ENCODE measurements around the gene PRSS2. TPM values are rescaled to one million over a fixed set of nuclear protein-coding genes. Genes with fewer than 3 reads are reported as not detected.
"Not testable (repeated sequence)": the region's sequence is repeated elsewhere in the genome, so short reads cannot be mapped to it uniquely, and the experiment has no call there.

Gene PRSS2
- total RNA-seq, 1 donor from 2014 or later = 2.0 TPM

DNA sequence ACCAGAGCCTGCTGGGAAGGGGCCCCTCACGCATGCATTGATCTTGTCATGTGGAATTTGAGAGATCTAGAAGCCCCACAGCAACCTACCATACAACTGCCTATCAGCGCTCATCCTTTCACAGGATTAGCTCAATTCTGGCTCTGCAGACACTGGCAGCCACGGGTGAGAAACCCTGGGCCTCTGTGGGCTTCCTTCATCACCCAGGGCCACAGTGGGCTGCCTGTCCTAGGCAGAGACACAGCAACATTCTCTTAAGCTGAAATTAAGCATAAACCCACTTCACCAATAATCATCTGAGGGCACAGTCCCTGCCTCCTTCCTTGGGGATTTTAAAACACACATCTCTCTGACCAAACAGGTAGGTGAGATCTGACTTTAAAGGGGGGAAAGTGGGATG, 3.3 kb upstream of the PRSS2 start:
- no peak overlapping the region for H3K4me3 Mint-ChIP-seq (ENCODE audit: unreplicated experiment)
- H3K27me3 Mint-ChIP-seq (ENCODE audit: unreplicated experiment) = peaks cover 4% of the 10 kb centered on the region
- H3K27ac Mint-ChIP-seq (ENCODE audit: unreplicated experiment) = no peak overlapping the region
- TF ChIP-seq, protein P1, sequence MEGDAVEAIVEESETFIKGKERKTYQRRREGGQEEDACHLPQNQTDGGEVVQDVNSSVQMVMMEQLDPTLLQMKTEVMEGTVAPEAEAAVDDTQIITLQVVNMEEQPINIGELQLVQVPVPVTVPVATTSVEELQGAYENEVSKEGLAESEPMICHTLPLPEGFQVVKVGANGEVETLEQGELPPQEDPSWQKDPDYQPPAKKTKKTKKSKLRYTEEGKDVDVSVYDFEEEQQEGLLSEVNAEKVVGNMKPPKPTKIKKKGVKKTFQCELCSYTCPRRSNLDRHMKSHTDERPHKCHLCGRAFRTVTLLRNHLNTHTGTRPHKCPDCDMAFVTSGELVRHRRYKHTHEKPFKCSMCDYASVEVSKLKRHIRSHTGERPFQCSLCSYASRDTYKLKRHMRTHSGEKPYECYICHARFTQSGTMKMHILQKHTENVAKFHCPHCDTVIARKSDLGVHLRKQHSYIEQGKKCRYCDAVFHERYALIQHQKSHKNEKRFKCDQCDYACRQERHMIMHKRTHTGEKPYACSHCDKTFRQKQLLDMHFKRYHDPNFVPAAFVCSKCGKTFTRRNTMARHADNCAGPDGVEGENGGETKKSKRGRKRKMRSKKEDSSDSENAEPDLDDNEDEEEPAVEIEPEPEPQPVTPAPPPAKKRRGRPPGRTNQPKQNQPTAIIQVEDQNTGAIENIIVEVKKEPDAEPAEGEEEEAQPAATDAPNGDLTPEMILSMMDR (IDR thresholded peaks at IDR 0.05; ENCODE audit: unreplicated experiment) = no peak
- no peak for DNase-seq (ENCODE audit: low spot score)
- peaks cover 10% of the 10 kb centered on the region for H3K4me1 Mint-ChIP-seq (ENCODE audit: unreplicated experiment)
- H3K9me3 Mint-ChIP-seq (ENCODE audit: unreplicated experiment) = no peaks in the 10 kb centered on the region
- H3K36me3 Mint-ChIP-seq (ENCODE audit: low read depth, unreplicated experiment) = no peaks in the 10 kb centered on the region

DNA sequence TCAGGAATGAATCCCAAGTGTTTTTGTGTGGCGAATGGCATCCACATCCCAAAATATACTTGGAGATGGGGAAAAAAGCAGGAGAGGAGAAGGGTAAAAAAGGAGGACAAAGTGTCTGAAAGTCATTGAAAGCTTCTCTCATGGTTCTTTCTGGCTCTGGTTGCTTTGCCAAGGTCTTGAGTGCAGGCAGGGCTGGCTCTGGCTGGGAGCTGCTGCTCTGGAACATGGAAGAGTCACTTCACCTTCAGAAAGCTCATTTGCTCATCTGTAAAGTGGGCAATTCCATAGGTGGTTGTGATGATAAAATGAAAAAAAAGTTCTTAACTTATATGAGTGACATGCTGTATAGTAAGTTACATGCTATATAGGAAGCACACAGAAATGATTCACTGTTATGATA, 2.9 kb upstream of the PRSS2 start:
- Mint-ChIP-seq H3K4me1 (ENCODE audit: unreplicated experiment) (peaks cover 10% of the 10 kb centered on the region), H3K27ac (ENCODE audit: unreplicated experiment) (no peak overlapping the region), H3K9me3 (ENCODE audit: unreplicated experiment) (no peaks in the 10 kb centered on the region), H3K36me3 (ENCODE audit: low read depth, unreplicated experiment) (no peaks in the 10 kb centered on the region), H3K27me3 (ENCODE audit: unreplicated experiment) (peaks cover 4% of the 10 kb centered on the region), H3K4me3 (ENCODE audit: unreplicated experiment) (no peak overlapping the region)
- TF ChIP-seq, protein P1 (IDR thresholded peaks at IDR 0.05; ENCODE audit: unreplicated experiment) = no peak
- no peak for DNase-seq (ENCODE audit: low spot score)

DNA sequence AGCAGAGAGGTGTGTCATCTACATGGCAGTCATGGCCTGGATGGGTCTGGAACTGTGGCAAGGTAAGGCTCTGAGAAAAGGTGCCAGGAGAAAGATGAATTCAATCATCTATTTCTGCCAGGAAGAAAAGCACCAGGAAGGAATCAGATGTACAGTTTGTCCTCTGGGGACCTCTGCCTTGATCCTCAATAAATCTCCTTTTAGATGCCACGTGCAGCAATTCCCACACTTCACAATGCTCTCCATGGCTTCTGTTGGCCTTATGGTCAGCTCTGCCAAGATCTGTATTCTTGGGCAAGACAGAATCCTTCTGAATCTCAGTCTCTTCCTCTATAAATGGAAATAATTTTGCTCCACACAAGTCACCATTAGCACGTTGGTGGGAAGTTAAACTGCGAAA, 1.9 kb upstream of the PRSS2 start:
- H3K4me3 Mint-ChIP-seq (ENCODE audit: unreplicated experiment); DNase-seq (ENCODE audit: low spot score); H3K27ac Mint-ChIP-seq (ENCODE audit: unreplicated experiment); H3K36me3 Mint-ChIP-seq (ENCODE audit: low read depth, unreplicated experiment); H3K27me3 Mint-ChIP-seq (ENCODE audit: unreplicated experiment); H3K9me3 Mint-ChIP-seq (ENCODE audit: unreplicated experiment): not testable (repeated sequence)
- H3K4me1 Mint-ChIP-seq (ENCODE audit: unreplicated experiment) = peaks cover 10% of the 10 kb centered on the region

DNA sequence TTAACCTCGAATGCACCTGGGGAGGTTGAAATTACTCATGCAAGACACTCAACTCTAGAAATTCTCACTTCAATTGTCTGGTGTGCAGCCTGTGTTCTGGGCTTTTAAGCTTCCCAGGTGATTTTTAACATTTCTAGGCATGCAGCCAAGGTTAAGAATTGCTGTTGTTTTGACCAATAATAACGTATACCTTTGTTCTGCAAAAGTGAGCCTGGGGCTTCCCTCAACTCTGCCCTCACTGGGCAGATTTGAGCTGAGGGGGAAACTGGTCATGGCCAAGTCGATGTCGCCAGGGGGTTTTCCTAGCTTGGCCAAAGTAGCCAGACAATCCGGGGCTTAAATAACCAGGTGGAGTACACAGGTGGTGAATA, 568 bp downstream of the PRSS2 start:
- peaks cover 4% of the 10 kb centered on the region for H3K27me3 Mint-ChIP-seq (ENCODE audit: unreplicated experiment)
- no peak for DNase-seq (ENCODE audit: low spot score)
- no peak overlapping the region for H3K4me3 Mint-ChIP-seq (ENCODE audit: unreplicated experiment)
- TF ChIP-seq, protein P1 (IDR thresholded peaks at IDR 0.05; ENCODE audit: unreplicated experiment) = no peak
- no peaks in the 10 kb centered on the region for H3K36me3 Mint-ChIP-seq (ENCODE audit: low read depth, unreplicated experiment)
- H3K9me3 Mint-ChIP-seq (ENCODE audit: unreplicated experiment) = no peaks in the 10 kb centered on the region
- no peak overlapping the region for H3K27ac Mint-ChIP-seq (ENCODE audit: unreplicated experiment)
- H3K4me1 Mint-ChIP-seq (ENCODE audit: unreplicated experiment) = peaks cover 10% of the 10 kb centered on the region

DNA sequence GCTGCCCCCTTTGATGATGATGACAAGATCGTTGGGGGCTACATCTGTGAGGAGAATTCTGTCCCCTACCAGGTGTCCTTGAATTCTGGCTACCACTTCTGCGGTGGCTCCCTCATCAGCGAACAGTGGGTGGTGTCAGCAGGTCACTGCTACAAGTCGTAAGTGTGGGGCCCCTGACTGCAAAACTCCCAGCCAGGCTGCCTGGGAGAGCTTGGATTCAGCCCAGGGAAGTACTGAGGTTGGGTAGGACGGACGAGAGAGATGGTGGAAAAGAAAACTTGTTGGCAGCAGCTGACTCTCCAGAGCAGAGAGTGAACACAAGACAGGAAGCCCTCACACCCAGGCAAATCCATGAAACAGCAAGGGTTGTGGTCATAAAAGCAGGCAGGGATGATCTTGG, 1.3 kb downstream of the PRSS2 start:
- Mint-ChIP-seq H3K36me3 (ENCODE audit: low read depth, unreplicated experiment) (no peaks in the 10 kb centered on the region), H3K27ac (ENCODE audit: unreplicated experiment) (no peak overlapping the region), H3K9me3 (ENCODE audit: unreplicated experiment) (no peaks in the 10 kb centered on the region), H3K4me3 (ENCODE audit: unreplicated experiment) (no peak overlapping the region), H3K27me3 (ENCODE audit: unreplicated experiment) (peaks cover 4% of the 10 kb centered on the region), H3K4me1 (ENCODE audit: unreplicated experiment) (peaks cover 10% of the 10 kb centered on the region)
- no peak for DNase-seq (ENCODE audit: low spot score)
- TF ChIP-seq, protein P1 (IDR thresholded peaks at IDR 0.05; ENCODE audit: unreplicated experiment) = no peak

DNA sequence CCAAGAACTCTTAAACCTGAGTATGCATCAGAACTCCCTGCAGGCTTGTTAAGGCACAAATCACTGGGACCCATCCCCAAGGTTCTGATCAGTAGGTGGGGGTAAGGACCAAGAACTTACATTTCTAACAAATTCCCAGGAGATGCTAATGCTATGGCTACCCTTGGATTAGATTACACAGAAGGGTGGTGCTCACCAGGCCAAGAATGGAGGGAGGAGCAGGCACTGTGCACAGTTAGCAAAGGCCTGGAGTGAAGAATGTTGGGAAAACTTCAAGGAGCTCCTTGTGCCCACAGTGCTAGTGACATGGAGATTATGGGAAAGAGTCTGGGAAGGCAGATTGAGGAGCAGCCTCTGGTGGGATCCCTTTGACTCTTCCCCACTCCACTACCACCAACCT, 1.9 kb downstream of the PRSS2 start:
- Mint-ChIP-seq H3K36me3 (ENCODE audit: low read depth, unreplicated experiment) (no peaks in the 10 kb centered on the region), H3K9me3 (ENCODE audit: unreplicated experiment) (no peaks in the 10 kb centered on the region), H3K27me3 (ENCODE audit: unreplicated experiment) (peaks cover 4% of the 10 kb centered on the region), H3K4me1 (ENCODE audit: unreplicated experiment) (peaks cover 10% of the 10 kb centered on the region), H3K27ac (ENCODE audit: unreplicated experiment) (no peak overlapping the region), H3K4me3 (ENCODE audit: unreplicated experiment) (no peak overlapping the region)
- TF ChIP-seq, protein P1 (IDR thresholded peaks at IDR 0.05; ENCODE audit: unreplicated experiment) = no peak
- DNase-seq (ENCODE audit: low spot score) = no peak
